EL (cell line): ENCODE results near the gene NOP9.
"Not testable (repeated sequence)": the region's sequence is repeated elsewhere in the genome, so short reads cannot be mapped to it uniquely, and the experiment has no call there.

Experiments
- DNase-seq: peaks from one replicate; pipeline ENCODE4 v3.0.0-alpha.2; 2016

Gene NOP9

DNA sequence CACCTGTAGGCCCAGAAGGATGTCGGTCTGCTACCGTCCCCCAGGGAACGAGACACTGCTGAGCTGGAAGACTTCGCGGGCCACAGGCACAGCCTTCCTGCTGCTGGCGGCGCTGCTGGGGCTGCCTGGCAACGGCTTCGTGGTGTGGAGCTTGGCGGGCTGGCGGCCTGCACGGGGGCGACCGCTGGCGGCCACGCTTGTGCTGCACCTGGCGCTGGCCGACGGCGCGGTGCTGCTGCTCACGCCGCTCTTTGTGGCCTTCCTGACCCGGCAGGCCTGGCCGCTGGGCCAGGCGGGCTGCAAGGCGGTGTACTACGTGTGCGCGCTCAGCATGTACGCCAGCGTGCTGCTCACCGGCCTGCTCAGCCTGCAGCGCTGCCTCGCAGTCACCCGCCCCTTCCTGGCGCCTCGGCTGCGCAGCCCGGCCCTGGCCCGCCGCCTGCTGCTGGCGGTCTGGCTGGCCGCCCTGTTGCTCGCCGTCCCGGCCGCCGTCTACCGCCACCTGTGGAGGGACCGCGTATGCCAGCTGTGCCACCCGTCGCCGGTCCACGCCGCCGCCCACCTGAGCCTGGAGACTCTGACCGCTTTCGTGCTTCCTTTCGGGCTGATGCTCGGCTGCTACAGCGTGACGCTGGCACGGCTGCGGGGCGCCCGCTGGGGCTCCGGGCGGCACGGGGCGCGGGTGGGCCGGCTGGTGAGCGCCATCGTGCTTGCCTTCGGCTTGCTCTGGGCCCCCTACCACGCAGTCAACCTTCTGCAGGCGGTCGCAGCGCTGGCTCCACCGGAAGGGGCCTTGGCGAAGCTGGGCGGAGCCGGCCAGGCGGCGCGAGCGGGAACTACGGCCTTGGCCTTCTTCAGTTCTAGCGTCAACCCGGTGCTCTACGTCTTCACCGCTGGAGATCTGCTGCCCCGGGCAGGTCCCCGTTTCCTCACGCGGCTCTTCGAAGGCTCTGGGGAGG is 11.3 kb downstream of the NOP9 start, which contains the start of gene LTB4R:
LTB4R (plus strand) TSS at position 857 of the 959 bp plus-strand sequence. CDS start 4,150 bp downstream, outside the sequence.
- peak; percentile 77 for DNase-seq

DNA sequence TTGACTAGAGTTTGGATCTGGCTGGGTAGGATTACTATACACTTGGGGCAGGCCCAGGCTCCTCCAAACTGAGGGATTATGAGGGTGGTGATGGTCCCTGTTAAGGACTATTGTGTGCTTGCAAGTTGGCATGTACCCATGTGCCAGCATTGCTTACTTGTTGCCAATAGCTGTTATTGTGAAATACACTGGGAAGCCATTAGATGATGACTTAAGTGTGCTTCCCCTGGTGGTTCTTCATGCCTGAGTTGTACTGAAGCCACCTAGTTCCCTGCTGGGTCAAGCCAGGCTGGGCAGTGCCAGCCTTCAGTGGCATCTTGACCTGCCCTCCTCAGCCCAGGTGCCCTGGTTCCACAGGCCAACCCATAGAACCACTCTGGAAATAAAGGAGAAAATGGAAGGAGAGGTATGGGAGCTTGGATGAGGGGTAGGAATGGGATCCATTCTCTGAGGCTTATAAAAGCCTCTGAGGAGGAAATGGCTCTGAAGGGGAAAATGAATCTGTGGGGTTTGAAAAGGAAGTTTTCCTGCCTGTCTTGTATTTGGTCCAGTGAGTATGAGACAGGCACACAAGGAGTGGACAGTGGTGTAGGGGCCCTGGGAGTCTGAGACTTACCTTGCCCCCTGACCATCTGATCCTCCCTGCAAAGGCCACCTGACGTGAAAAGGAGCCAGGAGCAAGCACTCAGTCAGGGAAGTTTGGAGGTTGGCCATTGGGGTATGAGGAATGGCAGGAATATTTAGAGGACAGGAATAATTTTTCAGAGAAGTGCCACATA is 12.4 kb downstream of the NOP9 start:
- DNase-seq = no peak

DNA sequence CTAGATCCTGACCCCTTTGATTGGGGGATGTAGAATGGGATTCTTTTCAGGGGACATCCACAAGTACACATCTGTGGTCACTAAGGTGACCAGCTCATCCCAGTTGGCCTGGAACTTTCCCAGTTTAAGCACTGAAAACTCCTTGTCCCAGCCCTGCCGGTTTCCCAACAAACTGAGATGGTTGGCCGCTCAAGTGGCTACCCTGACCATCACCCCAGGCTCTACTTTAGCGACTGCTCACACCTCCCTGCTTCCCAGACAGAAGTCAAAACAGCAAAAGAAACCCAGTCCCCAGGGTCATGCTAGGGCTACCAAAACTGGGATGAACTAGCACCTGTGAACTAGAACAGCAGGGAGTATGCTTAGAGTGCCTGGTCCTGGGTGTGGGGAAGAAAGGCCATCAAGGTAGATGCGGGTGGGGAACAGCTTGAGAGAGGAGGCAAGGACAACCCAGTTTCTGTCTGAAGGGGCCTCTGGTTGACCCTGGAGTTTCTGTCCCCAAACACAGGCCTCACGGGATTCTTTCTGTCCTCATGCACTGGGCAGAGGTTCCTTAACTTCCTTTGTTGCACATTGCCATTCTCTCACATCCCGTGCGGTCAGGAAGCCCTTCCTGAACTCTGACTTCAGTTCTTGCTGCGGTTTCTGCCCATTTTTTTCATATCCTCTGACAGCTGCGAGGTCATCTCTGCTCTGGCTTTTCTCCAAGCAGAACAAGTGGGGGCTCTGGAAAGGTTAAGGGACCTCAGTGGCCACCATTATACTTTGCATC is 13.3 kb downstream of the NOP9 start:
- DNase-seq = no peak

DNA sequence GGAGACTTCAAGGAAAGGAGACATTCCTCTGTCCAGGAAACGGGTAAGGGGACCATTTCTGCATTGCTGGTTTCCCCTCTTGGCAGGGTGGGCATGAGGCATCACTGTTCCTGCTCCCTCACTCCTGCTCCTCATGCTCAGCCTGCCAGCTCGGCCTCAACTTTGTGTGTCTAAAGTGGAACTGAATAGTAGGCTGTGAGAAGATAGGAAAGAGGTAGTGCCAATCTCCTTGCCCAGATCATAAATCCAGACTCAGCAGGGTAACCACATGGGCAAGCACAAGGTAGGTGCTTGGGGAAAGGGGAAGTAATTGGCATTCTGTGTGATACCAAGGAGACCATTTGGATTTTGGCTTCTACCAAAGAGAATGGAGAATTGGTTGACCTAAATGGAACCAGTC is 14.3 kb downstream of the NOP9 start:
- no peak for DNase-seq

DNA sequence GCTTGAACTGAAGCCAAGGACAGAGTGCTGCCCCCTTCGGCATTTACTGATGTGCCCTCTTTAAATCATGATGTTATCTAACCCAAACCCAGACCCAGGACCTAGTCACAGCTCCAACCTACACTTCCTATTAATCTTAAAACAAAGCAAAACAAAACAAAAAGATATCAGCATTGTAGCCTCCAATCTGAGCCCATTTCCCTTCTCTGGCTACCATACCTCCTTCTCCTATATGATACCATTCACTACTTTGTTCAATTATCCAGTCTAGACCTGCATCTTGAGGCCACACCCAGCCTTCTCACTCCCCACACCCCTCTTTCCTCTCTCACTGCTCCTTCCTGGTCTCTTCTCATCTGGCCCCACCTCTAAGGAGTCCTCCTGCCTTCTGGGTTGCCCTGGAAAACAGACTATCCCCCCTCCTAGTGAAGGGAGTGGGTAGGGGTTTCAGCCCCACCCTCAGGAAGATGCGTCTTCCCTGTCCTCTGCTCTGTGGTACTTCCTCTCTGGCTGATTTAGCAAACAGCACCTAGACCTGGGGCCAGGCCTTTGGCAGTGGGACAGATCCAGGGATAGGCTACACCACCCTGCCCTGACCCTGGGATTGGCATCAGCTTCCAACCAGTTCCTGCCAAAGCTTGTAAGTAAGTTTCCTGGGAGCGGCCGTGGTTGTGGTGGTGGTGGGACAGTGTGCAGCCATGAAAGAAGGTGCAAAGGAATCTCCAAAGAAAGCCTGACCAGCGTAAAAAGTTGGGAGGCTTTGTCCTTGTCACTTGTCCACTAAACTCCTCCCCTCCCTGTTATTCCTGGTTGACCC is 14.9 kb downstream of the NOP9 start:
- DNase-seq = no peak

DNA sequence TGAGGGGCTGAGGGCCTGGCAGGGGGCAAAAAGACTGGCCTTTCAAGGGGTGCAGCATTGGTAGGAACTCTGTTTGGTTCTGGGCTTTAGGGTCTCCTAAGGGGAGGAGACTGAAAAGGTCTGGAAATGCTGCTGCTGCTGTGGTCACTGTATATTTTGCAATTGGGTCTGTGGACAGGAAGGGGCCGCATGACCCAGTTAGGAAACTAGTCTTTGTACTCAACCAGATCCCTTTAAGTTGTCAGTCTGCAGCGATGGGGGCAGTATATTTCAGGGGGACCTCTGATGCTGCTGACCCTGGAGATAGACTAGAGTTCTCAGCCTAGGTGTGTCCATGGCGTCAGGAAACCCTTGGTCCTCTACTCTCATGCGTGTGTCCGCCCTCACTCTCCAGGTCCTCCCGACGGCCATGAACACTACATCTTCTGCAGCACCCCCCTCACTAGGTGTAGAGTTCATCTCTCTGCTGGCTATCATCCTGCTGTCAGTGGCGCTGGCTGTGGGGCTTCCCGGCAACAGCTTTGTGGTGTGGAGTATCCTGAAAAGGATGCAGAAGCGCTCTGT is 15.7 kb downstream of the NOP9 start:
- no peak for DNase-seq

DNA sequence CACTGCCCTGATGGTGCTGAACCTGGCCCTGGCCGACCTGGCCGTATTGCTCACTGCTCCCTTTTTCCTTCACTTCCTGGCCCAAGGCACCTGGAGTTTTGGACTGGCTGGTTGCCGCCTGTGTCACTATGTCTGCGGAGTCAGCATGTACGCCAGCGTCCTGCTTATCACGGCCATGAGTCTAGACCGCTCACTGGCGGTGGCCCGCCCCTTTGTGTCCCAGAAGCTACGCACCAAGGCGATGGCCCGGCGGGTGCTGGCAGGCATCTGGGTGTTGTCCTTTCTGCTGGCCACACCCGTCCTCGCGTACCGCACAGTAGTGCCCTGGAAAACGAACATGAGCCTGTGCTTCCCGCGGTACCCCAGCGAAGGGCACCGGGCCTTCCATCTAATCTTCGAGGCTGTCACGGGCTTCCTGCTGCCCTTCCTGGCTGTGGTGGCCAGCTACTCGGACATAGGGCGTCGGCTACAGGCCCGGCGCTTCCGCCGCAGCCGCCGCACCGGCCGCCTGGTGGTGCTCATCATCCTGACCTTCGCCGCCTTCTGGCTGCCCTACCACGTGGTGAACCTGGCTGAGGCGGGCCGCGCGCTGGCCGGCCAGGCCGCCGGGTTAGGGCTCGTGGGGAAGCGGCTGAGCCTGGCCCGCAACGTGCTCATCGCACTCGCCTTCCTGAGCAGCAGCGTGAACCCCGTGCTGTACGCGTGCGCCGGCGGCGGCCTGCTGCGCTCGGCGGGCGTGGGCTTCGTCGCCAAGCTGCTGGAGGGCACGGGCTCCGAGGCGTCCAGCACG is 16.4 kb downstream of the NOP9 start:
- DNase-seq = no peak

DNA sequence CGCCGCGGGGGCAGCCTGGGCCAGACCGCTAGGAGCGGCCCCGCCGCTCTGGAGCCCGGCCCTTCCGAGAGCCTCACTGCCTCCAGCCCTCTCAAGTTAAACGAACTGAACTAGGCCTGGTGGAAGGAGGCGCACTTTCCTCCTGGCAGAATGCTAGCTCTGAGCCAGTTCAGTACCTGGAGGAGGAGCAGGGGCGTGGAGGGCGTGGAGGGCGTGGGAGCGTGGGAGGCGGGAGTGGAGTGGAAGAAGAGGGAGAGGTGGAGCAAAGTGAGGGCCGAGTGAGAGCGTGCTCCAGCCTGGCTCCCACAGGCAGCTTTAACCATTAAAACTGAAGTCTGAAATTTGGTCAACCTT is 16.9 kb downstream of the NOP9 start:
- no peak for DNase-seq

DNA sequence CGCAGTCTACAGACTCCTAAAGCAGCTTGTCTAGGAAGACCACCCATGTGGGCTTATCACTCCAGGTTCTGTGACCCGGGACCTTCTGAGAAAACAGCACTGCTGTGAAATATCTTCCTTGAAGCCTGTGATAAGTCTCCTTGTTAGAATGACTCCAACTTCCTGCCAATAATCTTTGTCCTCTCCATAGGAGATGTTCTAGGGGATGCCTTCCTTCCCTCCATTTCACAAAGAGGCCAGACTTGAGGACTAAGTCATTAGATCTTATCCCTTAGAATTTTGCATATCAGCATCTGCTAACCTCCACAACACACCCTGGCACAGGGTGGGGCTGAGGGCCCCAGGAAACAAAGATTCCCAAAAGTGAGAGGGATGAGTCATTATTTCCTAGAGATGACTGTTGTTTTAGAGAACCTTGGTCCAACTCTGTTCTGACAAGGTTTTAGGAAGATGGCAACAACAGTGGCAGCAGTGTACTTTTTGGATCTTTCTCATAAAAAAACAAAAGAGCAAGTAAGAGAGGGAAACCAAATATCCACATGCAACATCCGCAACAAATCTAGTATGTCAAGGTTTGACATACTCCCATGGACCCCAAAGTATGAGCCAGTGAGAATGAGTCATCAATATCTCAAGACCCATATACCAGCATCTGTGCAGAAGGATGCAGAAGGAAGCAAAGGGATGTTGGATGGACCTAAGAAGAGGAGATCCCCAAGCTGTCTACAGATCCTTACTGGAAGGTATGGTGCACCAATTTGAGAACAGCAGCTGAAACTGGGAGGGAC is 17.7 kb downstream of the NOP9 start:
- peak; percentile 53 for DNase-seq

DNA sequence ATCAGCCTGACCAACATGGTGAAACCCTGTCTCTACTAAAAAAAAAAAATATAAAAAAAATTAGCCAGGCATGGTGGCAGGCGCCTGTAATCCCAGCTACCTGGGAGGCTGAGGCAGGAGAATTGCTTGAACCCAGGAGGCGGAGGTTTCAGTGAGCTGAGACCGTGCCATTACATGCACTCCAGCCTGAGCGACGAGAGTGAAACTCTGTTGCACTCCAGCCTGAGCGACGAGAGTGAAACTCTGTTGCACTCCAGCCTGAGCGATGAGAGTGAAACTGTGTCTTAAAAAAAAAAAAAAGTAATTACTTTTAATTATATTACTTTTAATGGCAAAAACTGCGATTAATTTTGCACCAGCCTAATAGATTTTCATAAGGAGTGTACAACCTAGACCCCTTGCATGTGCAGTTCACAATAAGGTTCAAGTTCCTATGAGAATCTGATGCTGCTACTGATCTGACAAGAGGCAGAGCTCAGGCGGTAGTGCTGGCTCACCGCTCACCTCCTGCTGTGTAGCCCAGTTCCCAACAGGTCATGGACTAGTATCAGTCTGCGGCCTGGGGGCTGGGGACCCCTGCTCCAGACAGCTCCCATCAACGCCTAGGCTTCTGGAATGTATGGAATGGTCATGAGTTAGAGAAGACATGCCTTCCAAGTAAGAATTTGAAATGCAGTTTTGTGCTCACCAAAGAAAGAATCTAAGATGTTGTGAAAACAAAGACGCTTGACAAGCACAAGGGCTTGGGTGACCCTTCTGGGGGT is 21.7 kb downstream of the NOP9 start:
- no peak for DNase-seq

DNA sequence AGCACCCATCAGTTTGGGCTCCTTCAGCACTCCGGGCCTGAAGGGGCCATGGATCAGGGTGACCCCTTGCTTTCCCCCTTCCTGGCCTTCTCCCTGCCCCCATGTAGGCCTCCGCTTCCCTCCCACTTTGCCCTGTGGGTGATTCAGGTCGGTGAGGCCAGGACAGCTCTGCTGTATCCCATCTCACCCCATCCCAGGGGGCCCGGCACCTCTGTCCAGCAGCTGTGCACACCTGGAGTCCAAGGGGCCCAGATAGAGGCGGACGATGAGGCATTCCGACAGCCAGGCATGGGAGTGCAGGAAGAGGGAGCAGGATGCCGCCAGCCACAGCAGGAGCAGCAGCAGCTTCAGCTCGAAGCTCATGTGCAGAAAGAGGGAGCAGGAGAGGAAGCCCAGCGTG is 23.0 kb downstream of the NOP9 start:
- DNase-seq = no peak

DNA sequence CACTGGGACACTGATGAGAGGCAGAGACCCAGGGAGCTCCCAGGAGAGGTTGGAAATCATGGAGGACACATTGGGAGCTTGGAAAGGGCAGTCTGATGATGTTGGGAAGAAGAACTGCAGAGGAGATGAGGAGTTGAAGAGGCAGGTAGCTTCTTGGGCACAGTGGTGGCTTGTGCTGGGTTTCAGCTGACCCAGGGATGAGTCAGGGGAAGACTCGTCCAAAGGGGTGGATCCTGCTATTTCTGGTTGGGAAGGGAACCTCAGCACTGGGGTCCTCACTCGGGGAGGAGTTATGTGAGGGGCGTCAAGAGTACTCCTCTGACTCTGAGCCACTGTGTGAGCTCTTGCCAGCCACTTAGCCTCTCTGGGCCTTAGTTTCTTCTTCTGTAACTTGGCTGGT is 23.7 kb downstream of the NOP9 start:
- DNase-seq = no peak

DNA sequence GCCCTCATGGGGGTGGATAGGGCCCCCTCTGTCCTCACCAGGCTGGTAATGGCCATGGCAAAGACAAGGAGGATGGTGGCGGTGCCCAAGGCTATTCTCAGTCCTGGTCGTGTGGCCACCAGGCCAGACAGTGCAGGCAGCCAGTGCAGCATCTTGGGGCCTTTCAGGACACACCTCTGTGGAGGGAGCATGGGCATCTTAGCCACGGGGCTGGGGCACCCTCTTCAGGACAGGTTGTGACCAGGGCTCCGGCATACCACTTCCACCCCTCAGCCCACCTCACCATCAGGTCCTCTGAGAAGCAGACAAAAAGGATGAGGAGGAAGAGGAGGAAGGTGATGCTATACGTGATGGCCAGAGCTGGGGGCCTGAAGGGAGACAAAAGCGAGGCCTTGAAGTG is 24.4 kb downstream of the NOP9 start:
- no peak for DNase-seq

DNA sequence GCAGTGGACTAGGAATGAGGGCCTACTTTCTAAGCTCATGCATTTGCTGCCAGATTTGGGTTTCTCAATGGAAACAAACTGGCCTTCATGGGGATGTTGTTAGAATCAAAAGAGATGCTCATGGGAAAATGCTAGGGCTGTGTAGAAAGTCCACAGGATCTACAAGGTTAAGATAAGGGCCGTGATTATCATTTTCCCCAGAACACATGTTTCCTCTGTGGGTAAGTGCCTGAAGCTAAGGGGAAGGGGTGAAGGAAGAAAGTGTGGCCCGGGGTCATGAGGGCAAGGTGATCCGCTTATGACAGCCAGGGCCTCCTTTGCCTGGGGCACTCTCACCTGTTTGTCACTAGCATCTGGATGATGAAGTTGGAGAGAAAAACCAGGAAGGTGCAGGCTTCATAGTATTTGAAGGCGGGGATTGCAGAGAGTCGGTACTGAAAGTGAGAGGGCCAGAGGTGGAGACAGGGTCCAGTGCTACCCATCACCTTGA is 25.4 kb downstream of the NOP9 start:
- no peak for DNase-seq

DNA sequence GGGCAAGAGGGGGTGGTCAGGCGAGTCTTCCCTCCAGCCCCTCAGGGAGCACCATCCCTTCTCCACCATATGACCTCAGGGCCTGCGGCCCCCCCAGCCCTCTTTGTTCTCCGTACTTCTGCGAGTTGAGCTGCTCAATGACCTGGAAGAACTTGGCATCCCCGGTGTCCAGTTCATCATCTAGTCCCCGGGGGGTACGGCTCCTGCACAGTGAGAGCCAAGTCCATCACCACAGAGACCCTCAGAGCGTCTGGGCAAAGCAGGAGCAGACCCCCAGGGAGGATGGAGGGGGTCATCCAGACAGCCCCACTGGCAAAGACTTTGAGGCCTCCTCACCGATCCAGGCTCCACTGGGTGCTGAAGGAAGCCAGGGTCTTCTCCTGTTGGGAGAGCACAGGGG is 26.3 kb downstream of the NOP9 start:
- DNase-seq = no peak

DNA sequence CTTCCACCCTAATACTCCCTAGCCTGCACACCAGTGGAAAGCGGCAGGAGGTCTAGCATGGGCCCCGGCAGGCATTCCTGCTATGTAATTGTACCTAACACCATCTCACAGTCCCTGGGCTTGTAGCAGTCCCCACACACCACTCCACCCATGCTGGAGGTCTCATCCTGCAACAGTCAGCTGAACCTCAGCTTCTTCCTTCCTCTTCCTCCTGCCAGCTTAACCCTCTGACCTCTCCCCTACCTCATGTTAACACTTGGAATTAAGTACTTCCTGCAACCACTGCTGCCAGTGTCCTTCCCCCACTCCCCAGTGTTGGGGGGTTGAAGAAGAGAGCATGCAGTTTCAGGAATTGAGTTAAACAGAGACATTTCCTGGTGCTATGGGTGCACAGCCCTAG is 27.7 kb downstream of the NOP9 start:
- DNase-seq = no peak

DNA sequence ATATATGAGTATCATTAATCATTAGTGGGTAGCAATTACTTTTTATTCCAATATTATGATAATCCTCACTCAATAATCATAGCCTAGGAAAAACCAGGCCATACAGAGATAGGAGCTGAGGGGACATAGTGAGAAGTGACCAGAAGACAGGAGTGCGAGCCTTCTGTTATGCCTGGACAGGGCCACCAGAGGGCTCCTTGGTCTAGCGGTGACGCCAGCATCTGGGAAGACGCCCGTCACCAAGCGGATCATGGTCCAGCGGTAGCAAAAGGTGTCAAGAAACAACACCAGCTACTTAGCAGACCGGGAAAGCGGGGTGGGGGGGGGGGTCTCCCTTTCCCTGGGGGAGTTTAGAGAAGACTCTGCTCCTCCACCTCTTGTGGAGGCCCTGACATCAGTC is 28.3 kb downstream of the NOP9 start:
- not testable (repeated sequence) for DNase-seq

DNA sequence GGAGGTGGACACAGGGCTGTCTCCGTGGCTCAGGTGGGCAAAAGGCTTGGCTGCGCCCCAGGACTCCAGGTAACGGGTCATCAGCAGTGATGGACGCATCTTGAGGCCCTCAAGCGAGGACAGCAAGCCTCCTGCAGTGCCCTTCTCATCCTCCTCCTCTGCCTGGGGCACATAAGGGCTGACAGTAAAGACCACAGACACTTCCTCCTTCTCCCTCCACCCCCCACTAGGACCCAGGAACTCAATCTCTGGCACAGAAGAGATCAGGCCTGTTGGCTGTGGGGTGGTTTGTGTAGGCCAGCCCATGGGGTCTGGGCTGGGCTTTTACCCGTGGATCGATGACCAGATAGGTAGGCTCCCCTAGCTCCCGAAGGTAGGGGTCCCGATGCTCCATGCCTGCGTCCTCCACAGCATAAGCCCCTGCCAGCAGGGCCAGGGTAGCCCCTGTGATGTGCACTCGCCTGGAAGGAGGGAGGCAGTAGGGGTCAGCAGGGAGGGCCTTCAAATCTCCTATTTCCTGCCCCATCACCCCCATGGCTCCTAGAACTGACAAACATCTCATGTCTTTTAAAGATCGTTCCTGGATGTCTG is 29.5 kb downstream of the NOP9 start:
- DNase-seq = no peak

DNA sequence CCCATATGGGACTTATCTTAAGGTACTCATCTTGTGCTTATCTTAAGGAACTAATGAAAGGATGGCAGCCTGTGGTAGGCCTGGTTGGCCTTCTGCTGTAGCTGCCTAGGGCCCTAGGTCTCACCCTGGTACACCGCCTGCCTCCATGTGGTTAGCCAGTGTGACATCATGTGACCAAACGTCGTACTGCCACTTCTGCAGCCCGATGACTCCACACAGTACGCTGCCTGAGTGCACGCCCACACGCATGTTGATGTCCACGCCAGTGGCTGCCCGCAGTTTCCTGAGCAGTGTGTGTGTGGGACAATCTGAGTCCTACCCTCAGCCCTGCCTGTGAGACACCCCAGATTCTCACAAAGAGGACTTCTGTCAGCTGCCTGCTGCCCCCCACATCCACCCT is 30.1 kb downstream of the NOP9 start:
- no peak for DNase-seq
